WTC11 (cell line): Measurements from ENCODE around the gene CALCR.

ENCODE experiments used
- CTCF ChIP-seq: fragments of 200-600 bp; IDR thresholded peaks from 2 replicates; pipeline ENCODE4 v1.8.0; 2022; ENCODE audit warnings: antibody characterized with exemption
- ERG ChIP-seq: fragments of 250-450 bp; sonication (Bioruptor Pico); IDR thresholded peaks from 2 replicates; pipeline ENCODE4 v1.8.0; 2021; ENCODE audit warnings: mild to moderate bottlenecking
- GABPB1 ChIP-seq: sonication (generic); formaldehyde crosslinking; IDR thresholded peaks from 2 replicates; pipeline ENCODE4 v1.8.1; 2023; ENCODE audit warnings: mild to moderate bottlenecking, missing genetic modification reagents
- GTF2I ChIP-seq: fragments of 250-450 bp; sonication (Bioruptor Pico); conservative IDR thresholded peaks from 2 replicates; pipeline ENCODE4 v1.4.0; 2021; ENCODE audit warnings: mild to moderate bottlenecking
- MLX ChIP-seq: sonication (generic); formaldehyde crosslinking; IDR thresholded peaks from 2 replicates; pipeline ENCODE4 v1.8.1; 2023; ENCODE audit warnings: mild to moderate bottlenecking, missing genetic modification reagents, moderate library complexity
- NFYB ChIP-seq: sonication (generic); formaldehyde crosslinking; conservative IDR thresholded peaks from 2 replicates; pipeline ENCODE4 v1.8.0; 2022; ENCODE audit warnings: low read depth, missing genetic modification reagents
- NR2C2 ChIP-seq: sonication (generic); formaldehyde crosslinking; IDR thresholded peaks from 2 replicates; pipeline ENCODE4 v1.8.0; 2022; ENCODE audit warnings: mild to moderate bottlenecking, missing genetic modification reagents
- PREB ChIP-seq: sonication (generic); formaldehyde crosslinking; IDR thresholded peaks from 2 replicates; pipeline ENCODE4 v1.8.1; 2022; ENCODE audit warnings: mild to moderate bottlenecking, missing genetic modification reagents, moderate library complexity, borderline replicate concordance
- STAT6 ChIP-seq: sonication (generic); formaldehyde crosslinking; conservative IDR thresholded peaks from 2 replicates; pipeline ENCODE4 v1.8.1; 2023; ENCODE audit warnings: mild to moderate bottlenecking, low read depth, missing genetic modification reagents, moderate library complexity
- TCF7 ChIP-seq: sonication (generic); formaldehyde crosslinking; IDR thresholded peaks from 2 replicates; pipeline ENCODE4 v1.8.0; 2022; ENCODE audit warnings: mild to moderate bottlenecking, low read depth, missing genetic modification reagents, moderate library complexity
- ZNF138 ChIP-seq: sonication (generic); formaldehyde crosslinking; conservative IDR thresholded peaks from 2 replicates; pipeline ENCODE4 v1.8.1; 2022; ENCODE audit warnings: mild to moderate bottlenecking, moderate library complexity, missing genetic modification reagents
- ZNF232 ChIP-seq: sonication (generic); formaldehyde crosslinking; IDR thresholded peaks from 2 replicates; pipeline ENCODE4 v1.8.0; 2022; ENCODE audit warnings: mild to moderate bottlenecking, missing genetic modification reagents
- ZNF263 ChIP-seq: sonication (generic); formaldehyde crosslinking; IDR thresholded peaks from 2 replicates; pipeline ENCODE4 v1.8.1; 2022; ENCODE audit warnings: low read depth, mild to moderate bottlenecking, moderate library complexity, missing genetic modification reagents
- ZNF317 ChIP-seq: sonication (generic); formaldehyde crosslinking; IDR thresholded peaks from 2 replicates; pipeline ENCODE4 v1.8.1; 2023; ENCODE audit warnings: low read depth, mild to moderate bottlenecking, moderate library complexity, missing genetic modification reagents, borderline replicate concordance

- TF ChIP-seq GABPB1 (CRISPR knock-in tag) (no peak), CTCF (no peak), PREB (CRISPR knock-in tag) (no peak), MLX (CRISPR knock-in tag) (no peak), TCF7 (no peak), ERG (CRISPR knock-in tag) (no peak), ZNF138 (CRISPR knock-in tag) (no peak), GTF2I (CRISPR knock-in tag) (no peak), STAT6 (CRISPR knock-in tag) (no peak), ZNF232 (CRISPR knock-in tag) (no peak), ZNF263 (CRISPR knock-in tag) (no peak), NFYB (no peak), NR2C2 (CRISPR knock-in tag) (no peak), ZNF317 (CRISPR knock-in tag) (no peak)
Measured at GRCh38 chr7:93544691-93545090, 29.8 kb downstream of the CALCR start.
